SU-DHL-6 (cell line): ENCODE measurements around the gene HPD.

Source experiments
- EZH2phosphoT487 ChIP-seq: fragments of 200-600 bp; sonication (generic), shearing (Covaris generic); conservative IDR thresholded peaks from 2 replicates; pipeline ENCODE4 v1.6.1; 2018; ENCODE audit warnings: mild to moderate bottlenecking, antibody characterized with exemption, low read length, moderate library complexity, mixed read lengths
- TF ChIP-seq, protein P1 (sequence below): fragments of 200-600 bp; sonication (generic); IDR thresholded peaks from one replicate; pipeline ENCODE4 v1.5.1; 2017; ENCODE audit warnings: antibody characterized with exemption, mild to moderate bottlenecking, low read length, moderate library complexity; ENCODE audit not compliant: insufficient read depth, poor library complexity, severe bottlenecking

DNA sequence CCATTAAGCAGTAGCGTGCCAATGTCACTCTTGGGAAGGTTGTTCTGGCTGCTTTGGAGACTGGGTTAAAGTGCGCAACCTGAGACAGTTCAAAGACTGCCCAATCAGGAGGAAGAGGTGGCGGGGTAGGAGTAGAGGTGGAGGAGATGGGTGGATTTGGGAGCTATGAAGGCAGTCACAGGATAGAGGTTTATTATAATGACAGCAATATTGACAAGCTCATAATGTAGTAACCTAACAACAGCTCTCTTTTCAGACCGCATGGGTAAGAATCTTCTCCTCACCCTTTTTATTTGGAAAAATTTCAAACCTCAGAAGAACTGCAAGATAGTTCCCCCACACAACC lies 24.6 kb upstream of the HPD start:
- TF ChIP-seq, protein P1, sequence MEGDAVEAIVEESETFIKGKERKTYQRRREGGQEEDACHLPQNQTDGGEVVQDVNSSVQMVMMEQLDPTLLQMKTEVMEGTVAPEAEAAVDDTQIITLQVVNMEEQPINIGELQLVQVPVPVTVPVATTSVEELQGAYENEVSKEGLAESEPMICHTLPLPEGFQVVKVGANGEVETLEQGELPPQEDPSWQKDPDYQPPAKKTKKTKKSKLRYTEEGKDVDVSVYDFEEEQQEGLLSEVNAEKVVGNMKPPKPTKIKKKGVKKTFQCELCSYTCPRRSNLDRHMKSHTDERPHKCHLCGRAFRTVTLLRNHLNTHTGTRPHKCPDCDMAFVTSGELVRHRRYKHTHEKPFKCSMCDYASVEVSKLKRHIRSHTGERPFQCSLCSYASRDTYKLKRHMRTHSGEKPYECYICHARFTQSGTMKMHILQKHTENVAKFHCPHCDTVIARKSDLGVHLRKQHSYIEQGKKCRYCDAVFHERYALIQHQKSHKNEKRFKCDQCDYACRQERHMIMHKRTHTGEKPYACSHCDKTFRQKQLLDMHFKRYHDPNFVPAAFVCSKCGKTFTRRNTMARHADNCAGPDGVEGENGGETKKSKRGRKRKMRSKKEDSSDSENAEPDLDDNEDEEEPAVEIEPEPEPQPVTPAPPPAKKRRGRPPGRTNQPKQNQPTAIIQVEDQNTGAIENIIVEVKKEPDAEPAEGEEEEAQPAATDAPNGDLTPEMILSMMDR = no peak
- no peak for TF ChIP-seq EZH2phosphoT487
